WI38 (cell line): ENCODE data around the gene ENTR1.

ENCODE experiments used
- H3K4me3 ChIP-seq: 2 replicates; pipeline ENCODE4 v1.5.1; 2011; ENCODE audit warnings: low read depth, mild to moderate bottlenecking, control low read depth, low read length
- TF ChIP-seq, protein P1 (sequence below): IDR thresholded peaks from 2 replicates; pipeline ENCODE4 v1.5.1; 2012; ENCODE audit warnings: low read depth, mild to moderate bottlenecking, control low read depth, low read length

The ENTR1 gene

DNA sequence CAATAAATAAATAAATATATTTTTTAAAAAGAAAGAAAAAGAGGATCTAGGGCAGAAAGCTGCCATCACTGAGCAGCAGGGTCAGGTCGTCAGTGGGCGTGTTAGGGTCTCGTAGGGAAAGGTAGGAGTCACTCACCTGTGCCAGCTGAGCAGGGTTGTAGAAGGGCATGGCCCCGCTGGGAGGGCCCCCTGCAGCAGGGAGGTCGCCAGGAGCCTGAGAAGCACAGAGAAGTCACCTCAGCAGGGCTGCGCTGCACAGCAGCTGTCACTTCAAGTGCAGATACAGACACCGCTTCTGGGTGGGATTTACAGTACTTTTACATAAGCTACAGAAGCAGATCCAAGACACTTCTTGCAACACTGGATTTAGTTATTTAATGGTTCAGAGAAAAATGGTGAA, 33.3 kb upstream of the ENTR1 start:
- no peak overlapping the region for H3K4me3 ChIP-seq
- TF ChIP-seq, protein P1, sequence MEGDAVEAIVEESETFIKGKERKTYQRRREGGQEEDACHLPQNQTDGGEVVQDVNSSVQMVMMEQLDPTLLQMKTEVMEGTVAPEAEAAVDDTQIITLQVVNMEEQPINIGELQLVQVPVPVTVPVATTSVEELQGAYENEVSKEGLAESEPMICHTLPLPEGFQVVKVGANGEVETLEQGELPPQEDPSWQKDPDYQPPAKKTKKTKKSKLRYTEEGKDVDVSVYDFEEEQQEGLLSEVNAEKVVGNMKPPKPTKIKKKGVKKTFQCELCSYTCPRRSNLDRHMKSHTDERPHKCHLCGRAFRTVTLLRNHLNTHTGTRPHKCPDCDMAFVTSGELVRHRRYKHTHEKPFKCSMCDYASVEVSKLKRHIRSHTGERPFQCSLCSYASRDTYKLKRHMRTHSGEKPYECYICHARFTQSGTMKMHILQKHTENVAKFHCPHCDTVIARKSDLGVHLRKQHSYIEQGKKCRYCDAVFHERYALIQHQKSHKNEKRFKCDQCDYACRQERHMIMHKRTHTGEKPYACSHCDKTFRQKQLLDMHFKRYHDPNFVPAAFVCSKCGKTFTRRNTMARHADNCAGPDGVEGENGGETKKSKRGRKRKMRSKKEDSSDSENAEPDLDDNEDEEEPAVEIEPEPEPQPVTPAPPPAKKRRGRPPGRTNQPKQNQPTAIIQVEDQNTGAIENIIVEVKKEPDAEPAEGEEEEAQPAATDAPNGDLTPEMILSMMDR: no peak

DNA sequence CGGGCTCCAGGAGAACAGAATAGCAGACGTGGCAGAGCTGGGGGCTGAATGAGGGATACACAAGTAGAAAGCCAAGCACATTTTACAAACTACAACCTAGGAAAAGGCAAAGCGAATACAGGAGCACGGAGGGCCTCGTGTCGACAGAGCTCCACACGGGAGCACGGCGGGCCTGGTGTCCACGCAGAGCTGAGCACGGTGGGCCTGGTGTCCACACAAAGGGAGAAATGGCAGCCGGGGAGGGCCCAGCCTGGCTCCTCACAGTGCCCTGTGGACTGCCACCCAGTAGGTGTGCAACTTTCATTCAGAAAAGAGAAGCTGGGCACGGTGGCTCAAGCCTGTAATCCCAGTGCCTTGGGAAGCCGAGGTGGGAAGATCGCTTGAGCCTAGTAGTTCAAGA, 32.7 kb upstream of the ENTR1 start:
- no peak overlapping the region for H3K4me3 ChIP-seq
- TF ChIP-seq, protein P1: no peak

DNA sequence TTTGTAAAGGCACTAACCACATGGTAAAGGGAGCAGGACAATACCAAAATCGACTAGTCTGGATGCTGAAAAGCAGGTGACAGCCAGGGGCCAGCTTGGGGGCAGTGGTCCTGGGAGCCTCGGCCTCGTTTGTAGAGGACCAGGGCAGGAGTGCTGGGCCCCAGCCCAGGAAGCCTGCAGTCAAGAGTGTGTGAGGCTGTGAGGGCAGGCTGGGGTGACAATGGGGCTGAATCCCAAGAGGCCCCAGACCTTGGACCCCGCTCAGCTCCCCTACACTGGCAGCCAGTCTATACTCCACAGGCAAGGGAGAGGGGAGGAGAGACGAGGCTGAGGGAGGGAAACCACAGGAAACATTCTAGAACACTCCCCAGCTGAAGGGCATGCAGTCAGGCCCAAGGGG, 31.9 kb upstream of the ENTR1 start:
- TF ChIP-seq, protein P1: no peak
- no peak overlapping the region for H3K4me3 ChIP-seq

DNA sequence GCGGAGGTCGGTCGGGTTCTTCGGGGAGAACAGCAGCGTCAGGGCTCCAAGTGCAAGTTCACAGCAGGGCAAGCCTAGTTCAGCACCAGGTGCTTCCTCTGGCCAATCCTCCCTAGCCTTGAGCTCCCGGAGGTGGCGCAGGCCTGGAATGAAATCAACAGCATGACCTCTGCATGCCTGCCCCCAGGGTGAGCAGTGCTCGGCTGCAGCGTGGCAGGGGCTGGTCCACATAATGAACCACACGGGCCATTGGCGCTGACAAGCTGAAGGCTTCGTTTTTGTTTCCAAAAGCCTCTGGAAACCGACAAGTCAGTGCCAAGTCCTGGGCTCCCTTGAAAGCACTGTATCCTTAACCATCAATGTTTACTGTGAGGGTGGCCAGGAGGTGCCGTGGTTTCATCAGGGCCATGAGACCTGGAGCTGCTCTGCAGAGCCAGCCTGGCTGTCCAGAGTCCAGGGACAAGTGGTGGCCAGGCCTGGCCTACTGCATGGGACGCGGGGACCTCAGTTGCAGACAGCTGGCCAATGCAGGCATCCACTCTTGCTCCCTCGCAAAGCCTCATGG, 31.3 kb upstream of the ENTR1 start:
- TF ChIP-seq, protein P1: no peak
- no peak overlapping the region for H3K4me3 ChIP-seq

DNA sequence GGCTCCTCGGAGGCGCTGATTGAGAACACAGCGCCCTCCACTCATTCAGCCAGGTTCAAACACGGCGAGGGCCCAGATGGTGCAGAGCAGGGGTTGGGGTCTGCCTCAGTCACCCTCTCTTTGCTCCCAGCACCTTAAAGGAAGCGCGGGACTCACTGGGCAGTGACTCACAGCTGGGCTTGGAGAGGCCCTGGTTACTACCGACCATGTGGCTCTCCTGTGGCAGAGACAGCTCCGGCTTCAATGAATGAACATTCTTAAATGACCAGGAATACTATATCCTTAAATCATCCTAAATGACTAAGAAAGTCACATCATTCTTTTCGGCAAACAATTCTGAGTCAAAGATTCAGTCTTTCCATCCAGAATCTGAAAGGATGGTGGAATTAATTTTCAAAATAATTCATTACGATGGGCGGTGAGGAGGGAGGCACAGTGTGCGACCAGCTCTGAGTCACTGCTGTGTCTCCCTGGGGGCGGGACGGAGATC, 30.8 kb upstream of the ENTR1 start:
- TF ChIP-seq, protein P1: no peak
- H3K4me3 ChIP-seq: no peak overlapping the region

DNA sequence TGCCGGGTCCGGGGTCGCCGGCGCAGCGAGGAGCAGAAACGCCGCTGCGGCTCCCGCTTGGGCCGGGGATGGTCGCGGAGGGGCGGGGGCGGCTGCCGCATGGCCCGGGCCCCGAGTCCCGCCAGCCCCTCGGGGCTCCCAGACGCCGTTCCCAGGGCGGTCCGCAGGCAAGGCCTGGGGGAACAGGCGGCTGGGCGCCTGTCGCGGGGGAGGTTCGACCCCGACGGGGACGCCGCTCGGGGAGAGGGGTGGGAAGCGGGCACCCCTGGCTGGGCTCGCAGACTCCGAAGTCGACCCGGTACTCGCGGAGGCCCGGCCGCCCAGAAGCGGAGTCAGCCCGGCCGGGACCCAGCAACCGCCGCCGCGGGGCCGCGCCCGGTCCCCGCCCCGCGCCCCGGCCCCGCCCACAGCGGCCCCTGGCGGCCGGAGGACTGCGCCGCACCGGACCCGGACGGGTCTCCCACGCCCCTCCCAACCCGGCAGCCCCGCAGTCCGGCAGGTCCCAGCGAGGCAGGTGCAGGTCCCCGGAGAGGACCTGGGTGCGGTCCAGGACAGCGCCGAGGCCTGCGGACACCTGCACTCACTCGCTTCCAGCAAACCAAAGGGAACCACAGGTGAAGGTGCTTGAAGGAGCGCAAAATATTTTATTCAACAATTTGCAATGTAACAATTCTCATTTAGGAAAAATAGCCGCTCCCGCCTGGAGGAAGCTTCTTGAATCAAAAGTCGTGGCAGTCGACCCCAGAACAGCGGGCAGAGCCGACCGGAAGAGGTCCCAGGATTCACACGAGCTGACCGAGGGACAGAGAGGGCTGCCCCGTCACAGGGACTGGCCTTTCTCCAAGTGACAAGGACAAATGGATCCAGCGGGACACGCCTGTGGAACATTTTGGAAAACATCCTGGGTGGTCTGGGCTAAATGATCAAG, 29.3 kb upstream of the ENTR1 start, which contains the start of gene INPP5E:
TSS of gene INPP5E (minus strand) at position 365 of the 928 bp plus-strand sequence. CDS start 426 bp downstream, outside the sequence.
- H3K4me3 ChIP-seq: peak within 1 kb of the TSS; percentile 82
- TF ChIP-seq, protein P1: peak; percentile 34
